HL-60 (cell line): ENCODE data around the gene GABBR1.

Experiments
- DNase-seq, 2 experiments: peaks; one replicate each; pipeline ENCODE4 v3.0.0-alpha.2; 2010 to 2020; ENCODE audit warnings: low read depth in 1 of 2, low spot score in 1 of 2
- H3K27ac ChIP-seq: fragments of 250-450 bp; sonication (Bioruptor Pico); replicated peaks from 2 replicates; pipeline ENCODE4 v1.5.1; 2020; ENCODE audit warnings: mild to moderate bottlenecking, moderate library complexity
- H3K27me3 ChIP-seq: fragments of 250-450 bp; sonication (Bioruptor Pico); 2 replicates; pipeline ENCODE4 v1.5.1; 2021; ENCODE audit warnings: mild to moderate bottlenecking, moderate library complexity; ENCODE audit not compliant: insufficient read depth, poor library complexity, severe bottlenecking
- H3K4me3 ChIP-seq: replicated peaks from 2 replicates; pipeline ENCODE4 v1.5.1; 2011; ENCODE audit warnings: mild to moderate bottlenecking, control low read depth, low read length; ENCODE audit not compliant: insufficient read depth
- GABPA ChIP-seq: IDR thresholded peaks from 2 replicates; pipeline ENCODE4 v1.6.1; 2012; ENCODE audit warnings: low read depth
- POLR2AphosphoS5 ChIP-seq: IDR thresholded peaks from 2 replicates; pipeline ENCODE4 v1.6.1; 2012; ENCODE audit warnings: low read depth
- SPI1 ChIP-seq: IDR thresholded peaks from 2 replicates; pipeline ENCODE4 v1.6.1; 2012; ENCODE audit warnings: low read depth, mild to moderate bottlenecking, borderline replicate concordance
- TF ChIP-seq, protein P1 (sequence below): IDR thresholded peaks from one replicate; pipeline ENCODE4 v1.5.1; 2011; ENCODE audit warnings: low read length, control low read depth, inconsistent platforms; ENCODE audit not compliant: insufficient read depth
- TF ChIP-seq, protein P2 (sequence below): IDR thresholded peaks from 2 replicates; pipeline ENCODE4 v1.6.1; 2012; ENCODE audit warnings: low read depth; ENCODE audit not compliant: insufficient replicate concordance

The GABBR1 gene

DNA sequence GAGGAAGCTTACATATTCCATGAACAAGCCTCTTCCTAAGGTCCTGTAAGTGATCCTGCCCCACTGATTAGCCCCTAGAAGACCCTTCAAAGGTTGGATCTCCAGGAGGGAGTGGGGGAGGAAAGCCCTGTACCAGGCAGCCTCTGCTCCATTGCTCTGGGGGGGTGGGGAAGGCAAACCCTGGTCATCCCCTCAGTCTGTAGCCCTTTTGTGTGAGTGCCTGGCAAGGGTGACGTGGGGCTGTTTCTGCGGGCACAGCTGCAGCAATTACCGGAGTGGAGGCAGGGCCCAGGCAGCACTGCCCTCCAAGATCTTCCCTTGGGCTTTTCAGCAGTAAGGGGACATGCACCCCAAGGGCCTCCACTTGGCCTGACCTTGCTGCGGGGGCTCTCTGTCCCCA, 23.8 kb upstream of the GABBR1 start, which contains the start of gene MOG:
Gene MOG (plus strand): TSS at position 295 of the 400 bp plus-strand sequence. CDS start 118 bp downstream, outside the sequence.
- DNase-seq, result no peak
- Histone ChIP-seq H3K27me3 (no peaks in the 10 kb centered on the region), H3K4me3 (no peak within 1 kb of the TSS), H3K27ac (no peak within 1 kb of the TSS)
- TF ChIP-seq POLR2AphosphoS5 (no peak), SPI1 (no peak), GABPA (no peak)
- TF ChIP-seq, protein P1, sequence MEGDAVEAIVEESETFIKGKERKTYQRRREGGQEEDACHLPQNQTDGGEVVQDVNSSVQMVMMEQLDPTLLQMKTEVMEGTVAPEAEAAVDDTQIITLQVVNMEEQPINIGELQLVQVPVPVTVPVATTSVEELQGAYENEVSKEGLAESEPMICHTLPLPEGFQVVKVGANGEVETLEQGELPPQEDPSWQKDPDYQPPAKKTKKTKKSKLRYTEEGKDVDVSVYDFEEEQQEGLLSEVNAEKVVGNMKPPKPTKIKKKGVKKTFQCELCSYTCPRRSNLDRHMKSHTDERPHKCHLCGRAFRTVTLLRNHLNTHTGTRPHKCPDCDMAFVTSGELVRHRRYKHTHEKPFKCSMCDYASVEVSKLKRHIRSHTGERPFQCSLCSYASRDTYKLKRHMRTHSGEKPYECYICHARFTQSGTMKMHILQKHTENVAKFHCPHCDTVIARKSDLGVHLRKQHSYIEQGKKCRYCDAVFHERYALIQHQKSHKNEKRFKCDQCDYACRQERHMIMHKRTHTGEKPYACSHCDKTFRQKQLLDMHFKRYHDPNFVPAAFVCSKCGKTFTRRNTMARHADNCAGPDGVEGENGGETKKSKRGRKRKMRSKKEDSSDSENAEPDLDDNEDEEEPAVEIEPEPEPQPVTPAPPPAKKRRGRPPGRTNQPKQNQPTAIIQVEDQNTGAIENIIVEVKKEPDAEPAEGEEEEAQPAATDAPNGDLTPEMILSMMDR, result no peak
- TF ChIP-seq, protein P2, sequence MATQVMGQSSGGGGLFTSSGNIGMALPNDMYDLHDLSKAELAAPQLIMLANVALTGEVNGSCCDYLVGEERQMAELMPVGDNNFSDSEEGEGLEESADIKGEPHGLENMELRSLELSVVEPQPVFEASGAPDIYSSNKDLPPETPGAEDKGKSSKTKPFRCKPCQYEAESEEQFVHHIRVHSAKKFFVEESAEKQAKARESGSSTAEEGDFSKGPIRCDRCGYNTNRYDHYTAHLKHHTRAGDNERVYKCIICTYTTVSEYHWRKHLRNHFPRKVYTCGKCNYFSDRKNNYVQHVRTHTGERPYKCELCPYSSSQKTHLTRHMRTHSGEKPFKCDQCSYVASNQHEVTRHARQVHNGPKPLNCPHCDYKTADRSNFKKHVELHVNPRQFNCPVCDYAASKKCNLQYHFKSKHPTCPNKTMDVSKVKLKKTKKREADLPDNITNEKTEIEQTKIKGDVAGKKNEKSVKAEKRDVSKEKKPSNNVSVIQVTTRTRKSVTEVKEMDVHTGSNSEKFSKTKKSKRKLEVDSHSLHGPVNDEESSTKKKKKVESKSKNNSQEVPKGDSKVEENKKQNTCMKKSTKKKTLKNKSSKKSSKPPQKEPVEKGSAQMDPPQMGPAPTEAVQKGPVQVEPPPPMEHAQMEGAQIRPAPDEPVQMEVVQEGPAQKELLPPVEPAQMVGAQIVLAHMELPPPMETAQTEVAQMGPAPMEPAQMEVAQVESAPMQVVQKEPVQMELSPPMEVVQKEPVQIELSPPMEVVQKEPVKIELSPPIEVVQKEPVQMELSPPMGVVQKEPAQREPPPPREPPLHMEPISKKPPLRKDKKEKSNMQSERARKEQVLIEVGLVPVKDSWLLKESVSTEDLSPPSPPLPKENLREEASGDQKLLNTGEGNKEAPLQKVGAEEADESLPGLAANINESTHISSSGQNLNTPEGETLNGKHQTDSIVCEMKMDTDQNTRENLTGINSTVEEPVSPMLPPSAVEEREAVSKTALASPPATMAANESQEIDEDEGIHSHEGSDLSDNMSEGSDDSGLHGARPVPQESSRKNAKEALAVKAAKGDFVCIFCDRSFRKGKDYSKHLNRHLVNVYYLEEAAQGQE, result no peak

DNA sequence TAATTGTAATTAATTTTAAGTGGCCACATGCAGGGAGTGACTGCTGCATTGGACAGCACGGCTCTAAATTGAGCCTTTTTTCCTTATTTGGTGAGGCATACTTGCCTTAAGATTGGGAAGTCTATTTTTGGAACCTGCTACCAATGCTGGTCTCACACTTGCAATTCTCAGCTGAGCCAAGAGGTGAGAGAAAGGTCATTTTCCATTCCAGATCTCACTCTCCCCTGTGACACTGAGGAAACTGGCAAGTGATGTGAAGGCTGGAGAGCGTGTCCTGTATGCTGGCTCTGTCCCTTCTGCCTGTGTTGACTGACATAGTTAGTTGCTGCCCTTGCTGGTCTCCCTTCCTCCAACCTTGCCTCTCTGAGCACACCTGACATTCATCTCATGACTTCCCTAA, 23.2 kb upstream of the GABBR1 start:
- TF ChIP-seq, protein P1, result no peak
- TF ChIP-seq SPI1 (no peak), GABPA (no peak), POLR2AphosphoS5 (no peak)
- H3K27ac ChIP-seq, result no peak overlapping the region
- no peak for DNase-seq
- no peaks in the 10 kb centered on the region for H3K27me3 ChIP-seq
- H3K4me3 ChIP-seq, result no peak overlapping the region

DNA sequence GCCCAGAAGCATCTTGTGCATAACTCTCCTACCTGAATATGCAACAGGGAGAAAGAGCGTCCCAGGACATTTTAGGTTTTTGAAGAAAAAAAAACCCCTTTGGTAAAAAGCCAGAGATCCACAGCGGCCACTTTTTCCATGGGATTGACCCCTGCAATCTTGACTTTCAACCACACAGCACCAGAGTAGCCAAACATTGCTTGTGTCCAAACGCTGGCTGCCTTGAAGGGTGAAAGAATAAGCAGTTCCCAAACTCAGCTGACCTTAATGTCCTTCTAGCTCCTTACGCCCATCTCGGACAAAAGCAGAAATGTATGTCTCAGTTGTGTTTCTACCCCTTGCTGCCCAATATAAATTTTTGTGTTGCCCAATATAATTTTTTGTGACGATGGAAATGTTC, 22.7 kb upstream of the GABBR1 start:
- Histone ChIP-seq H3K4me3 (no peak overlapping the region), H3K27me3 (no peaks in the 10 kb centered on the region), H3K27ac (no peak overlapping the region)
- no peak for TF ChIP-seq GABPA
- no peak for TF ChIP-seq POLR2AphosphoS5
- no peak for TF ChIP-seq SPI1
- TF ChIP-seq, protein P1, result no peak
- TF ChIP-seq, protein P2, result no peak
- DNase-seq, result no peak

DNA sequence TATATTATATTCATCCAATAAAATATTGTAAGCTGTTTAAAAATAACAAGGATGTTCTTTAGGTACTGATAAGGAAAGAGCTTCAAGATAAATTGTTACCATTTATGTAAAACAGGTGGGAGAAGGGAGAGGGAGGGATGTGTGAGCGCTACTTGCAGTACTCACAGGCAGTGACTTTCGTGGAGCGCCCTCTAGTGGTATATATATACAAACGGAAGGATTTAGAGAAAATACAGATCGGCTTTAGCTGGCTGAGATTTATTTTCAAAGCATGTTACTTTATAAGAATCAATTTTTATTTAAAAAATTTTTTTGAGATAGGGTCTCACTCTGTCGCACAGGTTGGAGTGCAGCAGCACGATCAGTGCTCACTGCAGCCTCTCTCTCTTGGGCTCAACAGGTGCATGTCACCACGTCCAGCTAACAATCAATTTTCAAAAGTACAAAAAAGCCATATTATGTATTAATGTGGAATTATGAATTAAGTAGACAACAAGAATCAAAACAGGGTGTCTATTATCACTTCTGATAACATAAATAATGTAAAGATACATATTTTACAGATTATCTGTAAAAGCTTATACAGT, 20.6 kb upstream of the GABBR1 start:
- Histone ChIP-seq H3K27ac (no peak overlapping the region), H3K4me3 (no peak overlapping the region)
- DNase-seq, result peak in 1 of 2 experiments; percentile 50

More for the DNA sequence above, 20.6 kb upstream of the GABBR1 start:
- TF ChIP-seq, protein P1, result peak; percentile 5
- TF ChIP-seq, protein P2, result no peak
- no peaks in the 10 kb centered on the region for H3K27me3 ChIP-seq
